ENCODE results near the gene FNIP1. TPM values are rescaled to one million over a fixed set of nuclear protein-coding genes. Genes with fewer than 3 reads are reported as not detected.

Gene FNIP1
- total and polyA plus RNA-seq, 2 of the 13 experiments (the other 11 are each of a cell fraction or from before 2014, with no cell fraction given) = 10.9 to 29.3 TPM

DNA sequence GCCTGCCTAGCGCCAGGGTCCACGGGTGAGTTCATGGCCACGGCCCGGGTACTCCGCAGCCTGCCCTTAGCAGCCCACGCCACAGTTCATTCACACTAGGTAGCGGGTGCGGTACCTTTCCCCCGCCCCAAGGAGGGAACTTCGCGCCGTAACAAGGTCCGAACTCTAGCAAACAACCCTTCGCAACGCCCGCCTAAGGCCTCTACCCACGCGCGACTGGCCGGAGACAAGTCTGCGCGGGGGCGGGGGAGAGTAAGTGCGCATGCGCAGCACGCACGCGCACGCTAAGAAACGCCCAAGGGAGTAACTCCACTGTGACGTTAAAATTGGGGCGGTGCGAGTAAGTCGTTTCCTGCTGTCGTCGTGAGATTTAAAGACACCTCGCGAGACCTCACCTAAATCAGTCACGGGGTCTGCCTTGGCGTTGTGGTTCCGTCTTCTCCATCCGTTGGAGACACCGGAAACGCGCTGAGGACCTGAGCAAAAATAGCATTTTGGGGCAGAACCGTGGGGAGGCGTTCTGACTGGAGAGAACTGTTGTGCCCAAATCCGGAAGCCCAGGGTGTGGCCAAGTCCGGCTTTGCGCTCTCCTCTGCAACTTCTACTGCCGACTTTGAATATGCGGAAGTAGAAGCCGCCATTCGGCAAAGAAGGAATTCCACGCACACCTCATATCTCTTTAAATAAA lies 161.7 kb downstream of the FNIP1 start, which contains the start of gene RAPGEF6 (continued):
- TF ChIP-seq ETV6 (CRISPR knock-in tag; conservative IDR thresholded peaks at IDR 0.05) (0 out of 2 replicates have a peak, but pooled peaks have one; percentile 42), SKI (IDR thresholded peaks at IDR 0.05; ENCODE audit: partially characterized antibody) (peak; percentile 66), ZSCAN22 (CRISPR knock-in tag; IDR thresholded peaks at IDR 0.05) (no peak), IKZF1 (IDR thresholded peaks at IDR 0.05) (no peak), HIVEP1 (CRISPR knock-in tag; IDR thresholded peaks at IDR 0.05) (no peak; the same call in 1 of the 2 replicates), ZNF674 (CRISPR knock-in tag; IDR thresholded peaks at IDR 0.05; ENCODE audit: low read depth) (no peak), DNMT3B (CRISPR knock-in tag; conservative IDR thresholded peaks at IDR 0.05) (no peak; the same call in 1 of the 2 replicates), CBX2 (IDR thresholded peaks at IDR 0.05; ENCODE audit: low read depth, low read length) (no peak), CBX2 (CRISPR knock-in tag; IDR thresholded peaks at IDR 0.05; ENCODE audit: low read depth) (no peak), SALL1 (CRISPR knock-in tag; IDR thresholded peaks at IDR 0.05) (peak; percentile 94)
- TF ChIP-seq, protein P1, sequence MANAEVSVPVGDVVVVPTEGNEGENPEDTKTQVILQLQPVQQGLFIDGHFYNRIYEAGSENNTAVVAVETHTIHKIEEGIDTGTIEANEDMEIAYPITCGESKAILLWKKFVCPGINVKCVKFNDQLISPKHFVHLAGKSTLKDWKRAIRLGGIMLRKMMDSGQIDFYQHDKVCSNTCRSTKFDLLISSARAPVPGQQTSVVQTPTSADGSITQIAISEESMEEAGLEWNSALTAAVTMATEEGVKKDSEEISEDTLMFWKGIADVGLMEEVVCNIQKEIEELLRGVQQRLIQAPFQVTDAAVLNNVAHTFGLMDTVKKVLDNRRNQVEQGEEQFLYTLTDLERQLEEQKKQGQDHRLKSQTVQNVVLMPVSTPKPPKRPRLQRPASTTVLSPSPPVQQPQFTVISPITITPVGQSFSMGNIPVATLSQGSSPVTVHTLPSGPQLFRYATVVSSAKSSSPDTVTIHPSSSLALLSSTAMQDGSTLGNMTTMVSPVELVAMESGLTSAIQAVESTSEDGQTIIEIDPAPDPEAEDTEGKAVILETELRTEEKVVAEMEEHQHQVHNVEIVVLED (CRISPR knock-in tag; IDR thresholded peaks at IDR 0.05; ENCODE audit: borderline replicate concordance) = peak; percentile 69; the same call in 1 of the 2 replicates
- TF ChIP-seq, protein P2, sequence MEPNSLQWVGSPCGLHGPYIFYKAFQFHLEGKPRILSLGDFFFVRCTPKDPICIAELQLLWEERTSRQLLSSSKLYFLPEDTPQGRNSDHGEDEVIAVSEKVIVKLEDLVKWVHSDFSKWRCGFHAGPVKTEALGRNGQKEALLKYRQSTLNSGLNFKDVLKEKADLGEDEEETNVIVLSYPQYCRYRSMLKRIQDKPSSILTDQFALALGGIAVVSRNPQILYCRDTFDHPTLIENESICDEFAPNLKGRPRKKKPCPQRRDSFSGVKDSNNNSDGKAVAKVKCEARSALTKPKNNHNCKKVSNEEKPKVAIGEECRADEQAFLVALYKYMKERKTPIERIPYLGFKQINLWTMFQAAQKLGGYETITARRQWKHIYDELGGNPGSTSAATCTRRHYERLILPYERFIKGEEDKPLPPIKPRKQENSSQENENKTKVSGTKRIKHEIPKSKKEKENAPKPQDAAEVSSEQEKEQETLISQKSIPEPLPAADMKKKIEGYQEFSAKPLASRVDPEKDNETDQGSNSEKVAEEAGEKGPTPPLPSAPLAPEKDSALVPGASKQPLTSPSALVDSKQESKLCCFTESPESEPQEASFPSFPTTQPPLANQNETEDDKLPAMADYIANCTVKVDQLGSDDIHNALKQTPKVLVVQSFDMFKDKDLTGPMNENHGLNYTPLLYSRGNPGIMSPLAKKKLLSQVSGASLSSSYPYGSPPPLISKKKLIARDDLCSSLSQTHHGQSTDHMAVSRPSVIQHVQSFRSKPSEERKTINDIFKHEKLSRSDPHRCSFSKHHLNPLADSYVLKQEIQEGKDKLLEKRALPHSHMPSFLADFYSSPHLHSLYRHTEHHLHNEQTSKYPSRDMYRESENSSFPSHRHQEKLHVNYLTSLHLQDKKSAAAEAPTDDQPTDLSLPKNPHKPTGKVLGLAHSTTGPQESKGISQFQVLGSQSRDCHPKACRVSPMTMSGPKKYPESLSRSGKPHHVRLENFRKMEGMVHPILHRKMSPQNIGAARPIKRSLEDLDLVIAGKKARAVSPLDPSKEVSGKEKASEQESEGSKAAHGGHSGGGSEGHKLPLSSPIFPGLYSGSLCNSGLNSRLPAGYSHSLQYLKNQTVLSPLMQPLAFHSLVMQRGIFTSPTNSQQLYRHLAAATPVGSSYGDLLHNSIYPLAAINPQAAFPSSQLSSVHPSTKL (CRISPR knock-in tag; IDR thresholded peaks at IDR 0.05) = peak; percentile 66
- TF ChIP-seq, protein P3, sequence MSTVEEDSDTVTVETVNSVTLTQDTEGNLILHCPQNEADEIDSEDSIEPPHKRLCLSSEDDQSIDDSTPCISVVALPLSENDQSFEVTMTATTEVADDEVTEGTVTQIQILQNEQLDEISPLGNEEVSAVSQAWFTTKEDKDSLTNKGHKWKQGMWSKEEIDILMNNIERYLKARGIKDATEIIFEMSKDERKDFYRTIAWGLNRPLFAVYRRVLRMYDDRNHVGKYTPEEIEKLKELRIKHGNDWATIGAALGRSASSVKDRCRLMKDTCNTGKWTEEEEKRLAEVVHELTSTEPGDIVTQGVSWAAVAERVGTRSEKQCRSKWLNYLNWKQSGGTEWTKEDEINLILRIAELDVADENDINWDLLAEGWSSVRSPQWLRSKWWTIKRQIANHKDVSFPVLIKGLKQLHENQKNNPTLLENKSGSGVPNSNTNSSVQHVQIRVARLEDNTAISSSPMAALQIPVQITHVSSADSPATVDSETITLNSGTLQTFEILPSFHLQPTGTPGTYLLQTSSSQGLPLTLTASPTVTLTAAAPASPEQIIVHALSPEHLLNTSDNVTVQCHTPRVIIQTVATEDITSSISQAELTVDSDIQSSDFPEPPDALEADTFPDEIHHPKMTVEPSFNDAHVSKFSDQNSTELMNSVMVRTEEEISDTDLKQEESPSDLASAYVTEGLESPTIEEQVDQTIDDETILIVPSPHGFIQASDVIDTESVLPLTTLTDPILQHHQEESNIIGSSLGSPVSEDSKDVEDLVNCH (CRISPR knock-in tag; IDR thresholded peaks at IDR 0.05) = no peak
- TF ChIP-seq, protein P4, sequence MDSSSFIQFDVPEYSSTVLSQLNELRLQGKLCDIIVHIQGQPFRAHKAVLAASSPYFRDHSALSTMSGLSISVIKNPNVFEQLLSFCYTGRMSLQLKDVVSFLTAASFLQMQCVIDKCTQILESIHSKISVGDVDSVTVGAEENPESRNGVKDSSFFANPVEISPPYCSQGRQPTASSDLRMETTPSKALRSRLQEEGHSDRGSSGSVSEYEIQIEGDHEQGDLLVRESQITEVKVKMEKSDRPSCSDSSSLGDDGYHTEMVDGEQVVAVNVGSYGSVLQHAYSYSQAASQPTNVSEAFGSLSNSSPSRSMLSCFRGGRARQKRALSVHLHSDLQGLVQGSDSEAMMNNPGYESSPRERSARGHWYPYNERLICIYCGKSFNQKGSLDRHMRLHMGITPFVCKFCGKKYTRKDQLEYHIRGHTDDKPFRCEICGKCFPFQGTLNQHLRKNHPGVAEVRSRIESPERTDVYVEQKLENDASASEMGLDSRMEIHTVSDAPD (CRISPR knock-in tag; IDR thresholded peaks at IDR 0.05) = no peak
- TF ChIP-seq, protein P5, sequence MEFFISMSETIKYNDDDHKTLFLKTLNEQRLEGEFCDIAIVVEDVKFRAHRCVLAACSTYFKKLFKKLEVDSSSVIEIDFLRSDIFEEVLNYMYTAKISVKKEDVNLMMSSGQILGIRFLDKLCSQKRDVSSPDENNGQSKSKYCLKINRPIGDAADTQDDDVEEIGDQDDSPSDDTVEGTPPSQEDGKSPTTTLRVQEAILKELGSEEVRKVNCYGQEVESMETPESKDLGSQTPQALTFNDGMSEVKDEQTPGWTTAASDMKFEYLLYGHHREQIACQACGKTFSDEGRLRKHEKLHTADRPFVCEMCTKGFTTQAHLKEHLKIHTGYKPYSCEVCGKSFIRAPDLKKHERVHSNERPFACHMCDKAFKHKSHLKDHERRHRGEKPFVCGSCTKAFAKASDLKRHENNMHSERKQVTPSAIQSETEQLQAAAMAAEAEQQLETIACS (CRISPR knock-in tag; IDR thresholded peaks at IDR 0.05) = no peak
- TF ChIP-seq, protein P6, sequence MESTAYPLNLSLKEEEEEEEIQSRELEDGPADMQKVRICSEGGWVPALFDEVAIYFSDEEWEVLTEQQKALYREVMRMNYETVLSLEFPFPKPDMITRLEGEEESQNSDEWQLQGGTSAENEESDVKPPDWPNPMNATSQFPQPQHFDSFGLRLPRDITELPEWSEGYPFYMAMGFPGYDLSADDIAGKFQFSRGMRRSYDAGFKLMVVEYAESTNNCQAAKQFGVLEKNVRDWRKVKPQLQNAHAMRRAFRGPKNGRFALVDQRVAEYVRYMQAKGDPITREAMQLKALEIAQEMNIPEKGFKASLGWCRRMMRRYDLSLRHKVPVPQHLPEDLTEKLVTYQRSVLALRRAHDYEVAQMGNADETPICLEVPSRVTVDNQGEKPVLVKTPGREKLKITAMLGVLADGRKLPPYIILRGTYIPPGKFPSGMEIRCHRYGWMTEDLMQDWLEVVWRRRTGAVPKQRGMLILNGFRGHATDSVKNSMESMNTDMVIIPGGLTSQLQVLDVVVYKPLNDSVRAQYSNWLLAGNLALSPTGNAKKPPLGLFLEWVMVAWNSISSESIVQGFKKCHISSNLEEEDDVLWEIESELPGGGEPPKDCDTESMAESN (CRISPR knock-in tag; conservative IDR thresholded peaks at IDR 0.05) = 0 out of 2 replicates have a peak, but pooled peaks have one; percentile 43

Measured in HepG2 (cell line).